SU-DHL-6 (cell line): ENCODE results near the gene VDAC1.

ENCODE experiments used
- H2AFZ ChIP-seq: fragments of 200-600 bp; sonication (generic); 2 replicates; pipeline ENCODE4 v1.6.1; 2014; ENCODE audit warnings: low read depth, mild to moderate bottlenecking, moderate library complexity, mixed read lengths, antibody characterized with exemption, low read length; ENCODE audit not compliant: severe bottlenecking
- H3F3A ChIP-seq: fragments of 200-600 bp; shearing (Covaris generic); 2 replicates; pipeline ENCODE4 v1.6.0; 2016; ENCODE audit warnings: antibody characterized with exemption, mild to moderate bottlenecking; ENCODE audit not compliant: insufficient read depth
- H3K27ac ChIP-seq: fragments of 200-600 bp; sonication (generic); 2 replicates; pipeline ENCODE4 v1.5.1; 2016; ENCODE audit warnings: low read depth, mild to moderate bottlenecking, low read length, moderate library complexity, mixed read lengths
- H3K27me3 ChIP-seq: fragments of 200-600 bp; sonication (generic), shearing (Covaris generic); 2 replicates; pipeline ENCODE4 v1.6.0; 2014; ENCODE audit warnings: mild to moderate bottlenecking, low read length
- H3K36me3 ChIP-seq: fragments of 200-600 bp; sonication (generic); 2 replicates; pipeline ENCODE4 v1.6.1; 2014; ENCODE audit warnings: mild to moderate bottlenecking, low read length, mixed read lengths
- H3K4me2 ChIP-seq: fragments of 300-600, 200-600 bp; shearing (Covaris generic), sonication (generic); 2 replicates; pipeline ENCODE4 v1.6.0; 2014; ENCODE audit warnings: low read length, low read depth, mild to moderate bottlenecking; ENCODE audit not compliant: poor library complexity, severe bottlenecking
- H3K4me3 ChIP-seq: fragments of 200-600 bp; sonication (generic); 2 replicates; pipeline ENCODE4 v1.5.1; 2014; ENCODE audit warnings: antibody characterized with exemption, low read length, mild to moderate bottlenecking, mixed read lengths; ENCODE audit not compliant: insufficient read depth, poor library complexity, severe bottlenecking
- H3K79me2 ChIP-seq: fragments of 200-600 bp; sonication (generic); 2 replicates; pipeline ENCODE4 v1.6.1; 2014; ENCODE audit warnings: mild to moderate bottlenecking, low read length, moderate library complexity; ENCODE audit not compliant: insufficient read depth
- H3K9ac ChIP-seq: fragments of 200-600 bp; sonication (generic); 2 replicates; pipeline ENCODE4 v1.7.0; 2014; ENCODE audit warnings: mild to moderate bottlenecking, low read length
- H3K9me2 ChIP-seq: fragments of 200-600 bp; sonication (generic); replicated peaks from 2 replicates; pipeline ENCODE4 v1.6.1; 2014; ENCODE audit warnings: low read length; ENCODE audit not compliant: insufficient read depth
- H3K9me3 ChIP-seq: fragments of 200-600 bp; sonication (generic); 2 replicates; pipeline ENCODE4 v1.6.1; 2014; ENCODE audit warnings: low read length, mixed read lengths; ENCODE audit not compliant: insufficient read depth
- H4K20me1 ChIP-seq: fragments of 200-600 bp; sonication (generic); 2 replicates; pipeline ENCODE4 v1.6.1; 2014; ENCODE audit warnings: low read depth, mild to moderate bottlenecking, antibody characterized with exemption, low read length, moderate library complexity, mixed read lengths
- EZH2phosphoT487 ChIP-seq: fragments of 200-600 bp; sonication (generic), shearing (Covaris generic); conservative IDR thresholded peaks from 2 replicates; pipeline ENCODE4 v1.6.1; 2018; ENCODE audit warnings: mild to moderate bottlenecking, antibody characterized with exemption, low read length, moderate library complexity, mixed read lengths
- TF ChIP-seq, protein P1 (sequence below): fragments of 200-600 bp; sonication (generic); IDR thresholded peaks from one replicate; pipeline ENCODE4 v1.5.1; 2017; ENCODE audit warnings: antibody characterized with exemption, mild to moderate bottlenecking, low read length, moderate library complexity; ENCODE audit not compliant: insufficient read depth, poor library complexity, severe bottlenecking

Gene VDAC1

DNA sequence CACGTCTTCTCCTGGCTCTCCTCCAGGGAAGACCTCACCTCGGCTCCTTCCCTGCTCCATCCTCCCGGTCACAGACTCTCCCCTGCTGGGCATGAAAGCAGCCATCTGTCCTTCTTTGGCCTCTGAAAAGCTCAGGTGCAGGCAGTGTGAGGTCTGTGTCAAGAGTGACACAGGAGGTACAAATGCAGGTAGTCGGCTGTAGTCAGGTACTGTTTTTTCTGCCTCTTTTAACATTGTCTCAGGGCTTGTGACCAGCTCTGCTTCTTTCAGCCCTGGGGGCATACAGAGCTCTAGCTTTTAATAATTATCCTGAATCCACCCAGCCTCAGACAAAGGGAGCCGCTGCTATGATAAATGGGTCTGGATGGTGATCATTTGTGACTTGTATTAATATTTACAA, 82.8 kb downstream of the VDAC1 start:
- no peak overlapping the region for H2AFZ ChIP-seq
- H3K4me2 ChIP-seq, result no peak overlapping the region
- no peaks in the 10 kb centered on the region for H3F3A ChIP-seq
- no peaks in the 10 kb centered on the region for H3K27me3 ChIP-seq
- H3K4me3 ChIP-seq, result no peak overlapping the region
- no peaks in the 10 kb centered on the region for H3K36me3 ChIP-seq
- TF ChIP-seq, protein P1, sequence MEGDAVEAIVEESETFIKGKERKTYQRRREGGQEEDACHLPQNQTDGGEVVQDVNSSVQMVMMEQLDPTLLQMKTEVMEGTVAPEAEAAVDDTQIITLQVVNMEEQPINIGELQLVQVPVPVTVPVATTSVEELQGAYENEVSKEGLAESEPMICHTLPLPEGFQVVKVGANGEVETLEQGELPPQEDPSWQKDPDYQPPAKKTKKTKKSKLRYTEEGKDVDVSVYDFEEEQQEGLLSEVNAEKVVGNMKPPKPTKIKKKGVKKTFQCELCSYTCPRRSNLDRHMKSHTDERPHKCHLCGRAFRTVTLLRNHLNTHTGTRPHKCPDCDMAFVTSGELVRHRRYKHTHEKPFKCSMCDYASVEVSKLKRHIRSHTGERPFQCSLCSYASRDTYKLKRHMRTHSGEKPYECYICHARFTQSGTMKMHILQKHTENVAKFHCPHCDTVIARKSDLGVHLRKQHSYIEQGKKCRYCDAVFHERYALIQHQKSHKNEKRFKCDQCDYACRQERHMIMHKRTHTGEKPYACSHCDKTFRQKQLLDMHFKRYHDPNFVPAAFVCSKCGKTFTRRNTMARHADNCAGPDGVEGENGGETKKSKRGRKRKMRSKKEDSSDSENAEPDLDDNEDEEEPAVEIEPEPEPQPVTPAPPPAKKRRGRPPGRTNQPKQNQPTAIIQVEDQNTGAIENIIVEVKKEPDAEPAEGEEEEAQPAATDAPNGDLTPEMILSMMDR, result no peak
- TF ChIP-seq EZH2phosphoT487, result no peak
- H3K9me2 ChIP-seq, result no peaks in the 10 kb centered on the region
- no peaks in the 10 kb centered on the region for H3K9me3 ChIP-seq
- no peaks in the 10 kb centered on the region for H3K79me2 ChIP-seq
- no peak overlapping the region for H3K9ac ChIP-seq
- H3K27ac ChIP-seq, result no peak overlapping the region
- H4K20me1 ChIP-seq, result no peaks in the 10 kb centered on the region
